Measurements from ENCODE around the gene GPC1. TPM values are rescaled to one million over a fixed set of nuclear protein-coding genes. Genes with fewer than 3 reads are reported as not detected.

GPC1 gene
- total and polyA plus RNA-seq, 10 of the 15 experiments (the other 5 are each of a cell fraction or from before 2014, with no cell fraction given) = 0.06 to 0.77 (median 0.23) TPM; not detected in 3

DNA sequence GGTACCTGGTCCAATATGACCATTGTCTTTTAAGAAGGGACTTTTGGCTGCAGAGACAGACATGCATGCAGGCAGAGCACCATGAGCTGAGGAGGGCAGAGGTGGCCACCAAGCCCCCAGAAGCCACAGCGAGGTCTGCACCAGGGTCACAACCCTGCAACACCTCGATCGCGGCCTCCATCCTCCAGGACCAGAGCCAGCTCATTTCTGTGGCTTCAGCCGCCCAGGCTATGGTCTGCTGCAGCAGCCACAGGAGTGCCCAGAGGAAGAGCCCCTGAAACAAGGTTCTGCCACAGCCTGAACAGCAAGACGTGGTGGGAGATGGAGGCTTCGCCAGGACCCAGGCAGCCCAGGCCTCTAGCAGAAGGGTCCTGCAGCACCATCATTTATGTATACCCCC, 68.4 kb downstream of the GPC1 start:
- no peak overlapping the region for H2AFZ ChIP-seq (ENCODE audit: control insufficient read depth, low read depth, low read length)
- ATAC-seq = no peak
- POLR2A ChIA-PET = no interaction called here
- TF ChIP-seq TCF3 (IDR thresholded peaks at IDR 0.05; ENCODE audit: borderline replicate concordance, insufficient read depth, low read depth, low read length) (no peak), CUX1 (IDR thresholded peaks at IDR 0.05; ENCODE audit: insufficient replicate concordance, low read depth, low read length) (no peak), ZNF207 (IDR thresholded peaks at IDR 0.05; ENCODE audit: borderline replicate concordance) (no peak), BHLHE40 (IDR thresholded peaks at IDR 0.05; ENCODE audit: borderline replicate concordance in 1 of 2, low read depth in 2 of 2, low read length in 1 of 2) (no peak)
- RAD21 ChIA-PET (ENCODE audit: unreplicated experiment) = no interaction called here
- H3K27ac ChIP-seq (ENCODE audit: control insufficient read depth, insufficient read depth) = no peak overlapping the region
- H3K4me3 ChIP-seq = no peak overlapping the region
- no peak for DNase-seq (ENCODE audit: low read depth, low spot score)
- no peaks in the 10 kb centered on the region for H3K9me3 ChIP-seq (replicated peaks; ENCODE audit: control insufficient read depth, insufficient read depth, low read length)
- CTCF ChIA-PET = interaction anchor here (1.7 kb wide), 1 partner anchor 10 kb away, joined by 5 read pairs; no protein-coding TSS in a partner anchor
- intact Hi-C loops (cut with micrococcal nuclease; ENCODE audit: unreplicated experiment) (no loop called here), in situ Hi-C loops (cut with MboI) (loop anchor here (25.0 kb wide), 1 partner anchor 333 kb away; no protein-coding TSS in a partner anchor)
- H3K9ac ChIP-seq (ENCODE audit: control insufficient read depth, insufficient read depth, low read length) = no peak overlapping the region
- BruUV-seq (replicated peaks) = no TSS peak
- H4K20me1 ChIP-seq (ENCODE audit: control insufficient read depth, insufficient read depth) = no peaks in the 10 kb centered on the region
- SMC1A ChIA-PET (ENCODE audit: uncharacterized antibody, unreplicated experiment) = no interaction called here
- H3K4me2 ChIP-seq (ENCODE audit: control insufficient read depth, insufficient read depth) = no peak overlapping the region
- no peaks in the 10 kb centered on the region for H3K36me3 ChIP-seq (ENCODE audit: control insufficient read depth in 2 of 2, insufficient read depth in 2 of 2, low read length in 1 of 2)
- 92% methylated on average over 7 of the region's 7 CpGs for WGBS (ENCODE audit: insufficient coverage, insufficient replicate concordance, low lambda C conversion rate, missing lambda C conversion rate)
- no peaks in the 10 kb centered on the region for H3K27me3 ChIP-seq (replicated peaks in 1 of 2; ENCODE audit: control insufficient read depth in 2 of 2, insufficient read depth in 2 of 2, low read length in 1 of 2)
- FAIRE-seq = no peak
- H3K4me1 ChIP-seq (ENCODE audit: control insufficient read depth, insufficient read depth, low read length) = no peaks in the 10 kb centered on the region
- H3K79me2 ChIP-seq (ENCODE audit: control insufficient read depth, insufficient read depth, low read length) = no peaks in the 10 kb centered on the region
